ENCODE measurements around the gene ACVR1. TPM values are rescaled to one million over a fixed set of nuclear protein-coding genes. Genes with fewer than 3 reads are reported as not detected.
A peak's percentile ranks its signal among the peaks of the same experiment; 100 is the strongest.

ACVR1 gene
- total and polyA plus RNA-seq, 9 of the 15 experiments (the other 6 are each of a cell fraction or from before 2014, with no cell fraction given) = 3.8 to 14.3 (median 6.9) TPM

- TF ChIP-seq TFE3 (CRISPR knock-in tag; IDR thresholded peaks at IDR 0.05) = peak; percentile 93
- no peak for TF ChIP-seq ZSCAN29 (IDR thresholded peaks at IDR 0.05)
- peak; percentile 28; the same call in 1 of the 2 replicates for TF ChIP-seq BACH1 (tag; IDR thresholded peaks at IDR 0.05)
- 0 out of 2 replicates have a peak, but pooled peaks have one; percentile 18 for TF ChIP-seq ZNF518B (CRISPR knock-in tag; IDR thresholded peaks at IDR 0.05)
- 0 out of 2 replicates have a peak, but pooled peaks have one; percentile 25 for TF ChIP-seq CREB3 (tag; conservative IDR thresholded peaks at IDR 0.05; ENCODE audit: low read depth)
- TF ChIP-seq RNF2 (IDR thresholded peaks at IDR 0.05) = no peak
Measured at GRCh38 chr2:157897106-157897971, 21.2 kb upstream of the ACVR1 start (continued).

Data from K562 (cell line).